Stomach (tissue), 4 donors: ENCODE measurements around the gene CRACDL.

Experiments used
- CTCF ChIP-seq, 7 experiments: fragments of 450-650 bp in 4 of 7; fragments of 200-600 bp in 3 of 7; sonication (generic) in 3 of 7; IDR thresholded peaks; one replicate each; pipeline ENCODE4 v1.5.1; 2016 to 2019; ENCODE audit warnings: antibody characterized with exemption in 7 of 7, control low read depth in 2 of 7, mild to moderate bottlenecking in 1 of 7
- EP300 ChIP-seq: sonication (generic); formaldehyde crosslinking; IDR thresholded peaks from one replicate; pipeline ENCODE4 v1.6.1; 2017; ENCODE audit warnings: antibody characterized with exemption
- POLR2AphosphoS5 ChIP-seq, 3 donors: sonication (generic); formaldehyde crosslinking; IDR thresholded peaks; one replicate each; pipeline ENCODE4 v1.6.1; 2016; ENCODE audit warnings: antibody characterized with exemption in 3 of 3

GRCh38 chr2:98846041-98846440, 90.0 kb downstream of the CRACDL start:
- TF ChIP-seq CTCF (IDR thresholded peaks at IDR 0.05) (no peak), POLR2AphosphoS5 (IDR thresholded peaks at IDR 0.05) (no peak), EP300 (no peak)
